SIG-M5 treated with dmso at 0.1 percent for 504 hours (cell line): ENCODE measurements around the gene FNTB.
"Not testable (repeated sequence)": the region's sequence is repeated elsewhere in the genome, so short reads cannot be mapped to it uniquely, and the experiment has no call there.

Experiments used
- DNase-seq: peaks from one replicate; lab custom pipeline; 2025; ENCODE audit not compliant: unreplicated experiment; lab: John Stamatoyannopoulos, UW

The FNTB gene

DNA sequence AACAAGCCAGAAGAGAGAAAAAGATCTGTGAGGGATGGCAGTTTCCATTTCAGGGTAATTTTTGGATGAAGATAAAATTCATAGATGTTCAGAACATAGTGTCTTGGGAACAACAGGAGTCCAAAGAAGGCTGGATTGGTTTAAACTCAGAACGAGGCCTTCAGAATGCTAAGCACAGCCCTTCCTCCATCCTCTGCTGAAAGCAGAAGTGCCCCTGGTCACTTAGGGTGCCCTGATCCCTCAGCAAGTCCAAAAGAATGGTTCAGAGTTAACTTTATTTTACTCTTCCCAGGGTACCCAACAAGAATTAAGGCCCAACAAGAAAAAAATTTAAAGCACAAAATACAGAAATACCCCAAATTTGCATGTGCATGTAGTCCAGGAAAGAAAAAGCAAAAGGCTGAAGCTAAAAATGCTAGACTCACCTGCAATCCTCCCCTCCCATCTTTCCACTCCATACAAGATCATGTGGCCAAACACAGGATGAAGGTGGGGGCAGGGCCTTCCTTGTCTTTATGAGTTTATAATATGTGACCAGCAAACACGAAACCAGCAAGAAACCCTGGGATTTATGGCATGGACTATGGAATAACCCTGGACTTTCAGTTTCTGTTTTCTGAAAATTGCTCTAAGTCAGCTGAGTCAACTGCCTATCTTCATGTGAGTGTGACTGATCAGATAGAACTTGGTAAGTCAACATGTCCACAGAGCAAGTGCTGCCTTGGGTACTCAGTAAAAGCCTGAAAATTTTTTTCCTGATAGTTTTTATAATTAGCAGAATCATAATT is 94.5 kb downstream of the FNTB start:
- no peak for DNase-seq

DNA sequence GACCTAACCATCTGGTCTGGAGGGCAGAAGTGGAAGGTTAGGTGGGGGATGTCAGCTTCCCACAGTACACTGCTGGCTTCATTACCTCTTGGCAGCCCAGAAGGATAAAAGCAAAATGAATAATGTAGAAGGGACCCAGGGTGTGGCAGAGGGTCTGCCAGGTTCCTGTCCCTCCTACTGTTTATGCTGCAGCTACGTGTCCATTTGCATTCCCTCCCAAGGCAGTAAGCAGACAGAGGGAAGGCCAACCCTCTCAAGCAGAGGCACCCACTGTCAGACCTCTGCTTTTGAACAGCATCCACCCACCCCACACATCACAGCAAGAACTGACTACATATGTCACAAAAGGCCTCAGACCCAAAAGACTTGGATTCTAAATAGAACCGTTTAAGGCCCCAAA is 96.2 kb downstream of the FNTB start:
- no peak for DNase-seq

GRCh38 chr14:65084554-65085505 is 98.1 kb downstream of the FNTB start:
- no peak for DNase-seq

DNA sequence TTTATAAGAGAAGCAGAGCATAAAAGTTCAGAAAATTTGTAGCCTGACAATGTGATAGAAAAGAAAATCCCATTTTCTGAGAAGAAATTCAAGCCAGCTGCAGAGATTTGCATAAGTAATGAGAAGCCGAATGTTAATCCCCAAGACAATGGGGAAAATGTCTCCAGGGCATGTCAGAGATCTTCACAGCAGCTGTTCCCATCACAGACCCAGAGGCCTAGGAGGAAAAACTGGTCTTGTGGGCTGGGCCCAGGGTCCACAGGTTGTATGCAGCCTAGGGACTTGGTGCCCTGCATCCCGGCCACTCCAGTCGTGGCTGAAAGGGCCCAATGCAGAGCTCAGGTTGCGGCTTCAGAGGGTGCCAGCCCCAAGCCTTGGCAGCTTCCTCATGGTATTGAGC is 100.0 kb downstream of the FNTB start:
- DNase-seq = not testable (repeated sequence)

- not testable (repeated sequence) for DNase-seq
Measured at GRCh38 chr14:65087835-65088234, 101.1 kb downstream of the FNTB start.

DNA sequence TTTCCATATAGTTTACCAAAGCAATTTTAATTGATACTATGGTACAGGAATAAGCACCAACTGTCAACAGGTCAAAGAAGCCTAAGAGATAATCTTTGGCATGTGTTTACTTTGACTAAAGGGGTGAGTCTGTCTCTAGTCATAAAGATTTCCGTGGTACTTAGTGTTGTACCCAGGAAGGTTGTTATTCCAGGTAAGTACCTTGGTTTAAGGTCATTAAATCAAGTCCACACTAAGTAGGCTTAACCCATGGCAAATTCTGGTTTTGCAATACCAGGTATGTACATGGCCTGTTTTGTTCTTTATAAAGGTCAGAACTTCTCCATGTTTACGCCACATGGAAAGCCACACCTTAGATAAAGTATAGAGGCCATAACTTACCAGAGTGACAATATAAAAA is 105.7 kb downstream of the FNTB start:
- DNase-seq = no peak

DNA sequence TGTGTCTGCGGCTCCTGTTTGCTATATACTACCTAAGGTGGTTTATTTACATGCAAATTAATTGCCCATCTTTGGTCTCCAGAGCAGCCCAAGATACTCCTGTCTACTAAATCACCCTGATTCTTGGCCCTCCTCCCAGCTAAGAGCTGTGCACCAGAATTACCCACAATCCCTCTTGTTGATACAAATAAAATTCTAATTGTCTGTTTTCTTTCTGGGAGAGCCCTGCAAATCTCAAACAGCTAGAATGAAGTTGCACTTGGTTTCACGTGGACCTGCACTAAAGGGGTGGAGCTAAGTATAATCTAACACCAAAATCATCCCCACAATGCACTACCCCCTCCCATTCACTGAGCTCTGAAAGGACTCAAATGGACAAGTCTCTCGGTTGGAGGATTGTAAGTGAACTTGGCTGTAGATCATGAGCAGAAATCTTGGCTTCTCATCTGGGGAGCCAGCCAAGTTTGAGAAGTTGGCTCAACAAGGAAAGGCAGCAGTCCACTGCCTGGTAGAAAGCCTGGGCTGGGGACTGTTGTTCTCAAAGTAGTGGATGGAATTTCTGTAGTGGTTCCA is 109.0 kb downstream of the FNTB start:
- DNase-seq = no peak

DNA sequence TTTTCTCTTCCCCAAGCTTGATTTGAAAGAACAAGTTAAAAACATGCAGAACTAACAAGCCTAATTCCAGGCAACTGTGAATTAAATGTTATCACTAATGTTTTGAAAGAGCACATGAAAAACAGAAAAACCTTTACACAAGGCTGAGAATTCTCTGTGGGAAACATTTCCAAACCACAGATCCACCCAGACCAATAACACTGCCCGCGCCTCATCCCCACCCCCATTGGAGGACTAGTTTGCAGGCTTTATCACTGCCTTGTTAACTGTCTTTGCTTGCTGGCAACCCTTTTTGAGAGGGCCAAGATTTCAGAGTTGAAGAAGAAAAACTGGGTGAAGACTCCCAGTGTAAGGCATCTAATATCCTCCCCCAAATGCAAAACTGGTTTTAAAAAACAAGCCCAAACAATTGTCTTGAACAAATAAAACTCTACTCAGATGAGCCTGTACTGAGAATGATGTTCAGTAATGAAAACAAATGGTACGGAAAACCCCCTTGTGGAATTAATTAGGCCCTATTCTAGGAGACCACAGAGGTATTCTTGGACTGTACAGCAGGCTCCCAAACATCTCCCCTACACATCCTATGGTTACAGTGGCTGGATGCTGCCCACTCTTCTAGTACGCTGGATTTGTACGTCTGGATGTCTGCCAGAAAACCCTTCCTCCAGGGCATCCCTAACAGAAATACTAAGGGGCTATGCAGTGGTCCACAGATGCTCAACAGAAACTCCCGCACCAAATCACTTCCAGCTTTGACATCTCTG is 109.8 kb downstream of the FNTB start:
- DNase-seq = no peak

- DNase-seq = peak; percentile 83
Measured at GRCh38 chr14:65098586-65098985, 111.9 kb downstream of the FNTB start.

DNA sequence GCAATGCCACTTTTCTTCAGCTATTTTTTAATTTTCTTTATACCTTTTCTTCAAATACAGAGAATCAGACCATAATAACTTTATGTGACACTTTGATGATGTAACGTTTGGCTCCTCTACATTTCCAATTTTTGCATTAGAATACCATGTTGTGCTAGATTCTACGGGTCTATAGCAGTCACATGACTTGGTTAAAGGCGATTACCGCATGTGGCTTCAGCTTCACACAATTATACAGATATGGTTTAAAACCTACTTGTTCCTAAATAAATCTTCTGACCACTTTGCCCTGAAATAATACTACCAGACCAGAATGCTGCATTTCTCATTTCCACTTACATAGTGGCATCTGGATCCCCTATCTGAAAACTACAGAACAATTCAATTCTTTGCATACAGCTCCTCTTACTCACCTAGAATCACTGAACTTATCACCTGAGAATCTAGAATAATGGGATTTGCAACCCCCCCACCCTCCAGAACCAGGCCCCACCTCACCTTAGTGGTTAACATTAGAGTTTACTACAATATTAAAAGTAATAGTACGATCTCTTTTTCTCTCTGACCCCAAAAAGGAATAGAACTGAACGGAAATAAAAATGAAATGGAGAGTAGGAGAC is 114.3 kb downstream of the FNTB start:
- no peak for DNase-seq

DNA sequence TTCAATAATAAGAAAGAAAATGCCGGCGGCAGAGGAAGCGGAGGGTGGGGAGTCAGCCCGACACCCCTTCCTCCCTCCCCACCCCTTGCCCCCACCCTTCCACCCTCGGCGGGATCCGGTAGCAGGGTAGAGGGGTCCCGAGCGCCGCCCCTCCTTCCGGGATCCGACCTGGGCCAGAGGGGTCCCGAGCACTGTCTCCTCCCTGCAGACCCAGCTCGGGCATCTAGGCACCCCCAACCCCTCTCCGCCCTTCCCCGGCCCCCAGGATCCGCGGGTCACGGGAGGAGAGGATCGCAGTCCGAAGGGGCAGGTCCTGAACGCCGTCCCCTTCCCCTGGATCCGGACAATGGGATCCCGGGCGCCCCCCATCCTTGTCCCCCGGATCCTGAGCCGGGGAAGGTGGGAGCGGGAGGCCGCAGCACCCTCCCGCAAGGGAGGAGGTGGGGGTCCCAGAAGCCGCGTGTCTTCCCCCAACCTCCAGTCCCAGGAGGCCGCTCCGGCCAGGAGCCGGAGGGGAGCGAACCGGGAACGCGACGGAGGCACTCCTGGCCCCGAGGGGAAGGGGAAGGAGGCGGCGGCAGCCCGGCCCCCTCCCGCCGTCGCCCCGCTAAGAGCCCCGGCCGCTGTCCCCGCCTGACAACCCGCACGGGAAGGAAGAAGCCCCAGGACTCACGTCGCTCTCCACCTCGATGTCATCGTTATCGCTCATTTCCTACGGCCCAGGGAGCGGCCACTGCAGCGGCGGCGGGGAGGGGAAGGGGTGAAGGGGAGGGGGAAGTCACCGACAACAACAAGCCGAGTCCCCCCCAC is 115.1 kb downstream of the FNTB start:
- DNase-seq = no peak

DNA sequence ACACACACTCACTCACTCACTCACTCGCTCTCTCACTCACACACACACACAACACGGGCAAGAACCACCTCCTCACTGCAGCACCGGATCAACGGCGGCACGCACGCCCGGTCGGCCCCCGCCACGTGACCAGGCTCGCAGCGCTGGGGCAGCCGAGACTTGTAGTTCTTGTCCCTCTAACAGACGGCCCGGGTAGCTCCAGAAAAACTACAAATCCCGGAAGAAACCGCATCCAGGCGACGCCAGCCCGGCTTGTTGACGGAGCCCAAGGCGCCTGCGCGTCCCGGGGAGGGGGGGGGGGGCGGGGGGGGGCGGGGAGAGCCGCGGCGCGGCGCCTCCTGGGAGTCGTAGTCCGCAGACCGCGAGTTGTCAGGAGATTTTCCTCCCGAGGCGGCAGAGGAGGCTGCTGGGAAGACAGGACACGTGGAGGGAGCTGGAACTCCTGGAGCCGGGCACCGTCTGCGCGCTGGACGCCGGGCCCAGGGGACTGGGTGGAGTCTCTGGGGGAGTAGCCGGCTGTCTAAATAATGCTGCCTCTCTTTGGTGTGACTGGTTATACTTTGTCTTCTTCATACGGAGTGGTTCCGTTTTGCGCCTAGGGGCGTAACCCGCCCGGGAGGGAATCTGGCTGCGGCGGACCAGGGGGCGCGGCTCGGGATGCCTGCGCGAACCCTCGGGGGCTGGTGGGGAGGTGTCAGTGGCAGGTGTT is 115.9 kb downstream of the FNTB start, which contains the start of gene MAX:
TSS of gene MAX (minus strand) at position 77 of the 709 bp plus-strand sequence. CDS start 178 bp downstream, outside the sequence.
- DNase-seq = peak; percentile 99

GRCh38 chr14:65103150-65103760 is 116.6 kb downstream of the FNTB start:
- peak; percentile 57 for DNase-seq

GRCh38 chr14:65104791-65105190 is 118.1 kb downstream of the FNTB start:
- no peak for DNase-seq

GRCh38 chr14:65106316-65106715 is 119.6 kb downstream of the FNTB start:
- no peak for DNase-seq

DNA sequence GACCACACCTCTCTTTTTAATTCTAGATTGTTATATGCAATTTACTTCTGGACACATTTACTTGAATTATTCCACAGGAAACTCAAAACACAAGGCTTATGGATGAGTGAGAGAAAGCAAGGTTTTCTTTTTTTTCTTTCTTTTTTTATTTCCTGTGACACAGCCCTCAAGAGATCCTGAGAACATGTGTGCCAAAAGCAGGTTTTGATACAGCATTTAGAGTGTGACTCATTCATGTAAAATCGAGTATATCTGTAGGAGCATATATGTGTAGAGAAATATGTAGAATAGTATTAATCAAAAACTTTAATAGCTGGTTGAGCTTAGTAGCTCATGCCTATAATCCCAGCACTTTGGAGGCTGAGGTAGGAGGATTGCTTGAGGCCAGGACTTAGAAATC is 120.0 kb downstream of the FNTB start:
- no peak for DNase-seq

GRCh38 chr14:65107200-65107599 is 120.5 kb downstream of the FNTB start:
- DNase-seq = no peak

DNA sequence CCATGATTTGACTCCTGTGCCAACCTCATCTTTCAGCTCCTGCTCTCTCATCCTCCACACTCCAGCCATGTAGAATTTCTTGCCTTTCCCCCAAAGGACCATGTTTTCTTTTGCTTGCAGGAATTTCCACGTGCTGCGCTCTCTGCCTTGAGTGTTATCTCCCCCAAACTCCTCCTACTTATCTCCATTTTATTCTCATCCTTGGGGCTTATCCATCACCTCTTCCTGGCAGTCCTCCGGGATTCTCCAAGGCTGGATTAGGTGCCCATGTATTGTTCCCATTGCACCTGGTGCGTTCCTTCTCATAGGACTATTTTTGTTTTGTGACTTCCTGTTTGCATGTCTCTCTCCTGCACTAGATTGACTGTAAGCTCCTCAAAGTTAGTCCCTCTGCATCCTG is 122.7 kb downstream of the FNTB start:
- no peak for DNase-seq
